ENCODE data around the gene SGMS2. TPM values are rescaled to one million over a fixed set of nuclear protein-coding genes. Genes with fewer than 3 reads are reported as not detected.

The SGMS2 gene
- 30.0 TPM for total RNA-seq

DNA sequence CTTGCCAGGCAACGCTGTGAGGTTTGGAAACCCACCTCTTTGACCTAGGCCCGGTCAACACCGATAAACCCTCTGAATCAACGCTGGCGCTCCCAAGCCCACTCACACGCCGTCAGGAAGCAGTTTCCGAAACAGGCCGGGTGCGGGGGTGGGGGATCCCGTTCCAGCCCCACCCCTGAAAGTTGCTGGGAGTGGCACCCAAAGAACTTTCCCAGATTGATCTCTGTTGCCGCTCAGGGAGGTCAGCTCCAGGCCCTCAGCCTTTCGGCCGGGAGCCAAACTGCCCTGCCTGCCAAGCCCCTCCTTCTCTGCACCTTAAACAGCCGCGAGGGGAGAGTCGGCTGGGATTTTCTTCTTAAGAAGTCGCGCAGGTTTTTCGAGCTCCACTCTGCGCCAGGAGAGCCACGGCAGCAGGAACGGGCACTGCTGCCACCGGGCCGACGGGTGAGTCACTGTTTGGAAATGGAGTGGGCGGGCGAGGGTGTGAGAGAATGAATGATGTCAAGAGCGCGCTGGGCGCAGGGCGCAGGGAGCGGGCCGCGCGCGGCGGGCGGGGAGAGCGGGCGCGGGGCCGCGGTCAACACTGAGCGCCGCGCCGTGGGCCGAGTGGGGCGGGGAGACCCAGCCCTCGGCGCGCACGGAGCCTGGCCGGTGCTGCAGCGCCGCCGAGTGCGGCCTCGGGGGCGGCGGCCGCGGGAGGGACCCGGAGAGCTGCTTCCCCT, at the start of gene SGMS2:
Gene SGMS2, plus strand, starts transcription at position 583 of the 722 bp plus-strand sequence. CDS start 70,622 bp downstream, outside the sequence.

DNA sequence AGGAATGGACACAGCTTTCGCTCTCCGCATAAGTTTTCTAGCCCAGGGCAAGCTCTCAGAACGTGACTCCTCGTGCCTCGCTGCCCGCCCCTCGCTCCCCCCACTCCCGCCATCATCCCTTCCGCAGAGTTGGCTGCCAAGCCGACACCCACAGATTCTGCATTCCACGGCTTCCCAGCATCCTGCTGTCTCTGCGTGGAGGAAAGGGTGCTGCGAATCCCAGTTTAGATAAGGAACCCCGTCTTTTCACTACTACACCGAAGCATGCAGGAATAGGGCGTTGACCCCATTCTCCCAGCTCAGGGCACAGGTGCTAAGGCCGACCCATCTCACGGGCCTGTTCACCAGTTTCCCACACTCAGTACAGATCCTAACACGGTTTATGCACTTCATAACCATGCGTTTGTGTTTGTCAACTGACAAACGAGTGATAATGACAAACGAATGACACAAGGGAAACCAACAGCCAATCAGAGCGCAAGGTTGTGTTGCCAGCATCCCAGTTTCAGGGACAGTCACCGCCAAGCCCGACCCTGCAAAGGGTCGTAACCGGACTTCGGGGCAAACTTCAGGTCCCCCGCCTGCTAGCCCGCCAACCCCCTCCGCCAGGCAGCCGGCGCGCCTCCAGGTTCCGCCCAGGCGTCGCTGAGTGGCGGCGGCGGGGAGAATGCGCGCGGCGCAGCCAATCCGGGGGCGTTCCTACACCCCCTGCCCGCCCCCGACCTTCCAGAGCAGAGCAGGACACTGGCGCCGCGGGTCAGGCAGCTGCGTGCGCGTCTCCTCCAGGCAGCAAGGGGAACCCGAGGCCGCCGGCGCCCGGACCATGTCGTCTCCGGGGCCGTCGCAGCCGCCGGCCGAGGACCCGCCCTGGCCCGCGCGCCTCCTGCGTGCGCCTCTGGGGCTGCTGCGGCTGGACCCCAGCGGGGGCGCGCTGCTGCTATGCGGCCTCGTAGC, 106.4 kb downstream of the SGMS2 start, which contains the start of gene CYP2U1:
Gene CYP2U1, plus strand, starts transcription at position 729 of the 954 bp plus-strand sequence. Its CDS starts 95 bp downstream, at position 824.

Small RNAs within 50 kb of the gene (small RNA-seq; reads per million reads assigned to genes)
- not detected for gene RNU6-733P (ENCODE audit: low replicate concordance)

Other genes with a start within 250 kb of the SGMS2 start
- gene PAPSS1, start 104.7 kb upstream of the SGMS2 start, total RNA-seq = 63.5 TPM
- 6.1 TPM for gene CYP2U1, start 106.6 kb downstream of the SGMS2 start, total RNA-seq
- 52.3 TPM for gene HADH, start 165.0 kb downstream of the SGMS2 start, total RNA-seq